ENCODE results near the gene ZNF655.

The ZNF655 gene

GRCh38 chr7:99562832-99563231 is 4.4 kb downstream of the ZNF655 start (continued):
- no peak for TF ChIP-seq AEBP2 (tag by site-specific recombination; IDR thresholded peaks at IDR 0.05; ENCODE audit: borderline replicate concordance)
- TF ChIP-seq ZNF48 (tag by site-specific recombination; IDR thresholded peaks at IDR 0.05): no peak
- TF ChIP-seq KLF7 (tag by site-specific recombination; IDR thresholded peaks at IDR 0.05; ENCODE audit: borderline replicate concordance): peak; percentile 62; the same call in 1 of the 2 replicates
- peak; percentile 42; the same call in 1 of the 2 replicates for TF ChIP-seq EGR2 (tag by site-specific recombination; IDR thresholded peaks at IDR 0.05; ENCODE audit: low read depth)
- TF ChIP-seq SP3 (tag by site-specific recombination; IDR thresholded peaks at IDR 0.05): 0 out of 2 replicates have a peak, but pooled peaks have one; percentile 34
- TF ChIP-seq PRDM10 (tag by site-specific recombination; IDR thresholded peaks at IDR 0.05): peak; percentile 54
- no peak for TF ChIP-seq ZNF112 (tag by site-specific recombination; IDR thresholded peaks at IDR 0.05)
- no peak for TF ChIP-seq ZNF560 (tag by site-specific recombination; IDR thresholded peaks at IDR 0.05; ENCODE audit: borderline replicate concordance)
- peak; percentile 68 for TF ChIP-seq ZNF335 (tag by site-specific recombination; conservative IDR thresholded peaks at IDR 0.05)
- no peak for TF ChIP-seq ZBTB8A (tag by site-specific recombination; IDR thresholded peaks at IDR 0.05)
- no peak for TF ChIP-seq ZNF121 (tag by site-specific recombination; IDR thresholded peaks at IDR 0.05)
- TF ChIP-seq GLIS2 (tag by site-specific recombination; IDR thresholded peaks at IDR 0.05): peak; percentile 78
- no peak for TF ChIP-seq SETDB1 (IDR thresholded peaks at IDR 0.05; ENCODE audit: insufficient read length, low read length)
- TF ChIP-seq ZNF140 (tag by site-specific recombination; IDR thresholded peaks at IDR 0.05): no peak
- no peak for TF ChIP-seq CTCF (tag by site-specific recombination; IDR thresholded peaks at IDR 0.05)
- peak; percentile 98 for TF ChIP-seq ZNF660 (tag by site-specific recombination; IDR thresholded peaks at IDR 0.05)
- no peak for TF ChIP-seq ZNF19 (tag by site-specific recombination; IDR thresholded peaks at IDR 0.05; ENCODE audit: low read depth)
- TF ChIP-seq ZNF610 (tag by site-specific recombination; IDR thresholded peaks at IDR 0.05; ENCODE audit: borderline replicate concordance): no peak
- no peak for TF ChIP-seq ZNF354C (tag by site-specific recombination; IDR thresholded peaks at IDR 0.05; ENCODE audit: borderline replicate concordance, low read depth)
- TF ChIP-seq PATZ1 (tag by site-specific recombination; IDR thresholded peaks at IDR 0.05): peak; percentile 57; the same call in 1 of the 2 replicates
- TF ChIP-seq ZFP69B (tag by site-specific recombination; IDR thresholded peaks at IDR 0.05): peak; percentile 73
- 0 out of 2 replicates have a peak, but pooled peaks have one; percentile 34 for TF ChIP-seq ZNF600 (tag by site-specific recombination; IDR thresholded peaks at IDR 0.05)
- TF ChIP-seq INSM2 (tag by site-specific recombination; IDR thresholded peaks at IDR 0.05): peak; percentile 68
- TF ChIP-seq ZNF2 (tag by site-specific recombination; IDR thresholded peaks at IDR 0.05): peak; percentile 89
- TF ChIP-seq ZNF391 (tag by site-specific recombination; IDR thresholded peaks at IDR 0.05; ENCODE audit: borderline replicate concordance, low read depth): 0 out of 2 replicates have a peak, but pooled peaks have one; percentile 70
- TF ChIP-seq FEZF1 (tag by site-specific recombination; IDR thresholded peaks at IDR 0.05): 0 out of 2 replicates have a peak, but pooled peaks have one; percentile 21
- TF ChIP-seq OSR2 (tag by site-specific recombination; IDR thresholded peaks at IDR 0.05): 0 out of 2 replicates have a peak, but pooled peaks have one; percentile 14
- peak; percentile 89; the same call in 1 of the 2 replicates for TF ChIP-seq HIC1 (tag by site-specific recombination; IDR thresholded peaks at IDR 0.05)

Measured in HEK293 (cell line).